ENCODE data around the gene SCN3B.

- TF ChIP-seq, protein P1, sequence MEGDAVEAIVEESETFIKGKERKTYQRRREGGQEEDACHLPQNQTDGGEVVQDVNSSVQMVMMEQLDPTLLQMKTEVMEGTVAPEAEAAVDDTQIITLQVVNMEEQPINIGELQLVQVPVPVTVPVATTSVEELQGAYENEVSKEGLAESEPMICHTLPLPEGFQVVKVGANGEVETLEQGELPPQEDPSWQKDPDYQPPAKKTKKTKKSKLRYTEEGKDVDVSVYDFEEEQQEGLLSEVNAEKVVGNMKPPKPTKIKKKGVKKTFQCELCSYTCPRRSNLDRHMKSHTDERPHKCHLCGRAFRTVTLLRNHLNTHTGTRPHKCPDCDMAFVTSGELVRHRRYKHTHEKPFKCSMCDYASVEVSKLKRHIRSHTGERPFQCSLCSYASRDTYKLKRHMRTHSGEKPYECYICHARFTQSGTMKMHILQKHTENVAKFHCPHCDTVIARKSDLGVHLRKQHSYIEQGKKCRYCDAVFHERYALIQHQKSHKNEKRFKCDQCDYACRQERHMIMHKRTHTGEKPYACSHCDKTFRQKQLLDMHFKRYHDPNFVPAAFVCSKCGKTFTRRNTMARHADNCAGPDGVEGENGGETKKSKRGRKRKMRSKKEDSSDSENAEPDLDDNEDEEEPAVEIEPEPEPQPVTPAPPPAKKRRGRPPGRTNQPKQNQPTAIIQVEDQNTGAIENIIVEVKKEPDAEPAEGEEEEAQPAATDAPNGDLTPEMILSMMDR (conservative IDR thresholded peaks at IDR 0.05; ENCODE audit: low read length), result no peak
- no peak for TF ChIP-seq EZH2phosphoT487 (IDR thresholded peaks at IDR 0.05; ENCODE audit: borderline replicate concordance, low read depth, low read length)
Measured at GRCh38 chr11:123608371-123608770, 46.1 kb downstream of the SCN3B start.

Measured in OCI-LY7 (cell line).